Activated gamma-delta T cell treated with Interleukin-2 at 50 U/mL for 16 hours (primary cell): ENCODE measurements around the gene SSBP3.
A peak's percentile ranks its signal among the peaks of the same experiment; 100 is the strongest.

Source experiments
- DNase-seq: peaks from one replicate; pipeline ENCODE4 v3.0.0-alpha.2; 2020

The SSBP3 gene

GRCh38 chr1:54302951-54303843 is 103.0 kb downstream of the SSBP3 start:
- DNase-seq: no peak

- DNase-seq: no peak
Observed at GRCh38 chr1:54302549-54302948, 103.6 kb downstream of the SSBP3 start.

- DNase-seq: no peak
Observed at GRCh38 chr1:54301497-54301896, 104.7 kb downstream of the SSBP3 start.

- no peak for DNase-seq
Observed at GRCh38 chr1:54300401-54300800, 105.8 kb downstream of the SSBP3 start.

GRCh38 chr1:54299037-54299436 is 107.2 kb downstream of the SSBP3 start:
- no peak for DNase-seq

GRCh38 chr1:54298284-54299033 is 107.7 kb downstream of the SSBP3 start:
- DNase-seq: no peak

GRCh38 chr1:54297596-54298283 is 108.5 kb downstream of the SSBP3 start:
- DNase-seq: no peak

- no peak for DNase-seq
Observed at GRCh38 chr1:54296666-54297065, 109.5 kb downstream of the SSBP3 start.

GRCh38 chr1:54294887-54295286 is 111.3 kb downstream of the SSBP3 start:
- no peak for DNase-seq

- no peak for DNase-seq
Observed at GRCh38 chr1:54292002-54292911, 113.9 kb downstream of the SSBP3 start.

GRCh38 chr1:54291276-54292001 is 114.8 kb downstream of the SSBP3 start:
- no peak for DNase-seq

GRCh38 chr1:54290506-54291184 is 115.5 kb downstream of the SSBP3 start:
- no peak for DNase-seq

GRCh38 chr1:54289712-54290233 is 116.4 kb downstream of the SSBP3 start:
- DNase-seq: no peak

GRCh38 chr1:54287801-54288211 is 118.4 kb downstream of the SSBP3 start:
- no peak for DNase-seq

GRCh38 chr1:54287176-54287650 is 119.0 kb downstream of the SSBP3 start:
- DNase-seq: peak; percentile 55

GRCh38 chr1:54285815-54286345 is 120.3 kb downstream of the SSBP3 start:
- no peak for DNase-seq

GRCh38 chr1:54284781-54285529 is 121.2 kb downstream of the SSBP3 start:
- peak; percentile 21 for DNase-seq

- DNase-seq: no peak
Observed at GRCh38 chr1:54283635-54284385, 122.4 kb downstream of the SSBP3 start.
